K562 (cell line): ENCODE data around the gene TEX101. TPM values are rescaled to one million over a fixed set of nuclear protein-coding genes. Genes with fewer than 3 reads are reported as not detected.

Experiments used
- ARID1B ChIP-seq: fragments of 450-650 bp; IDR thresholded peaks from 2 replicates; pipeline ENCODE4 v1.6.1; 2016; ENCODE audit warnings: antibody characterized with exemption, mild to moderate bottlenecking, inconsistent platforms
- ATF3 ChIP-seq, 2 experiments: fragments of 450-650 bp in 1 of 2; sonication (generic) in 1 of 2; formaldehyde crosslinking in 1 of 2; IDR thresholded peaks in 1 of 2; conservative IDR thresholded peaks in 1 of 2; 2 replicates each; pipeline versions ENCODE4 v1.6.1 to v1.8.1; 2016 to 2023; ENCODE audit warnings: mild to moderate bottlenecking in 2 of 2, moderate library complexity in 2 of 2, inconsistent platforms in 1 of 2, missing genetic modification reagents in 1 of 2
- BRF2 ChIP-seq: IDR thresholded peaks from 3 replicates; pipeline ENCODE4 v1.6.1; 2011; ENCODE audit warnings: borderline replicate concordance, mild to moderate bottlenecking; ENCODE audit not compliant: insufficient read length, insufficient read depth
- C11orf30 ChIP-seq: fragments of 450-650 bp; IDR thresholded peaks from 2 replicates; pipeline ENCODE4 v1.6.1; 2016; ENCODE audit warnings: low read depth, mild to moderate bottlenecking
- CEBPG ChIP-seq, 3 experiments: fragments of 200-800 bp in 1 of 3; sonication (Bioruptor generic) in 1 of 3; sonication (generic) in 1 of 3; formaldehyde crosslinking in 1 of 3; IDR thresholded peaks in 2 of 3; conservative IDR thresholded peaks in 1 of 3; 2 replicates each; pipeline versions ENCODE4 v1.6.1 to v1.8.0; 2016 to 2022; ENCODE audit warnings: missing compliant biosample characterization in 2 of 3, missing genetic modification characterization in 2 of 3, mild to moderate bottlenecking in 1 of 3, missing genetic modification reagents in 1 of 3
- DACH1 ChIP-seq: fragments of 450-650 bp; IDR thresholded peaks from 2 replicates; pipeline ENCODE4 v1.6.1; 2018; ENCODE audit not compliant: partially characterized antibody
- DPF2 ChIP-seq: fragments of 450-650 bp; IDR thresholded peaks from 2 replicates; pipeline ENCODE4 v1.6.1; 2016
- ESRRA ChIP-seq: fragments of 450-650 bp; IDR thresholded peaks from 2 replicates; pipeline ENCODE4 v1.6.1; 2014; ENCODE audit warnings: low read depth, mild to moderate bottlenecking, moderate library complexity, borderline replicate concordance
- HDAC1 ChIP-seq, 2 experiments: fragments of 450-650 bp; IDR thresholded peaks; 2 replicates each; pipeline ENCODE4 v1.6.1; 2016 to 2017; ENCODE audit warnings: inconsistent platforms in 1 of 2, mild to moderate bottlenecking in 1 of 2, moderate library complexity in 1 of 2
- JUND ChIP-seq, 2 experiments: IDR thresholded peaks; 2 replicates in 1 of 2; 3 replicates in 1 of 2; pipeline ENCODE4 v1.6.1; 2011; ENCODE audit warnings: borderline replicate concordance in 2 of 2, low read depth in 2 of 2, low read length in 2 of 2, improper control_type of control experiment in 1 of 2, missing biosample characterization in 1 of 2, missing genetic modification characterization in 1 of 2, missing genetic modification reagents in 1 of 2
- KAT8 ChIP-seq: fragments of 450-650 bp; IDR thresholded peaks from 2 replicates; pipeline ENCODE4 v1.6.1; 2016; ENCODE audit warnings: low read depth, mild to moderate bottlenecking
- KDM1A ChIP-seq, 2 experiments: fragments of 450-650 bp; IDR thresholded peaks; 2 replicates each; pipeline ENCODE4 v1.6.1; 2016; ENCODE audit warnings: mild to moderate bottlenecking in 2 of 2
- MAFF ChIP-seq: IDR thresholded peaks from 2 replicates; pipeline ENCODE4 v1.6.1; 2012; ENCODE audit warnings: low read length, improper control_type of control experiment
- NFE2 ChIP-seq: IDR thresholded peaks from 2 replicates; pipeline ENCODE4 v1.6.1; 2014; ENCODE audit warnings: antibody characterized with exemption, low read depth
- NFYB ChIP-seq: IDR thresholded peaks from 2 replicates; pipeline ENCODE4 v1.6.1; 2011; ENCODE audit warnings: mild to moderate bottlenecking, moderate library complexity; ENCODE audit not compliant: insufficient read length; ENCODE audit errors: extremely low read depth
- NR2C2 ChIP-seq, 2 experiments: fragments of 200-800 bp in 1 of 2; sonication (Bioruptor generic) in 1 of 2; sonication (generic) in 1 of 2; formaldehyde crosslinking in 1 of 2; IDR thresholded peaks; 2 replicates each; pipeline versions ENCODE4 v1.6.1 to v1.8.0; 2016 to 2022; ENCODE audit warnings: mild to moderate bottlenecking in 1 of 2, missing compliant biosample characterization in 1 of 2, missing genetic modification characterization in 1 of 2, missing genetic modification reagents in 1 of 2
- NR2F6 ChIP-seq: fragments of 450-650 bp; formaldehyde crosslinking; IDR thresholded peaks from 2 replicates; pipeline ENCODE4 v1.4.0; 2020; ENCODE audit warnings: mild to moderate bottlenecking
- NR4A1 ChIP-seq, 2 experiments: fragments of 250-450 bp in 1 of 2; fragments of 450-650 bp in 1 of 2; sonication (Bioruptor Pico) in 1 of 2; IDR thresholded peaks; 2 replicates each; pipeline versions ENCODE4 v1.4.0 to v1.6.1; 2016 to 2020; ENCODE audit warnings: mild to moderate bottlenecking in 2 of 2, missing compliant biosample characterization in 1 of 2, missing genetic modification characterization in 1 of 2, moderate library complexity in 1 of 2
- PHF20 ChIP-seq: fragments of 450-650 bp; IDR thresholded peaks from 2 replicates; pipeline ENCODE4 v1.6.1; 2018; ENCODE audit not compliant: partially characterized antibody
- SMAD4 ChIP-seq: fragments of 250-450 bp; sonication (Bioruptor Pico); conservative IDR thresholded peaks from 2 replicates; pipeline ENCODE4 v1.8.0; 2021; ENCODE audit warnings: inconsistent platforms, mild to moderate bottlenecking, moderate library complexity
- SMARCE1 ChIP-seq: fragments of 450-650 bp; IDR thresholded peaks from 2 replicates; pipeline ENCODE4 v1.7.1; 2016; ENCODE audit warnings: mild to moderate bottlenecking
- TRIM28 ChIP-seq: fragments of 450-650 bp; IDR thresholded peaks from 2 replicates; pipeline ENCODE4 v1.6.1; 2017
- ZNF316 ChIP-seq: fragments of 450-650 bp; IDR thresholded peaks from 2 replicates; pipeline ENCODE4 v1.6.1; 2016
- polyA plus RNA-seq, 8 experiments: library from polyadenylated mRNA; depleted of rRNA in 4 of 8; stranded (reverse) in 5 of 8; unstranded in 3 of 8; fragments of >200 nt; fragmentation: Nextera tagmentation in 2 of 8; fragmentation: Illumina TruSeq in 1 of 8; extraction: Ambion mirVana in 2 of 8; extraction: Trizol in 1 of 8; gene quantifications; 2 replicates each; pipeline versions ENCODE4 v1.2.1 to v1.2.3, GENCODE V29; 2011 to 2014; ENCODE audit warnings: inconsistent platforms in 1 of 8, missing spikeins in 1 of 8
- total RNA-seq, 7 experiments: library from RNA; depleted of rRNA in 6 of 7; stranded (reverse); fragments of >200 nt in 6 of 7; fragmentation: Illumina TruSeq in 2 of 7; extraction: Trizol in 2 of 7; gene quantifications; 2 replicates each; pipeline versions ENCODE4 v1.2.1 to v1.2.3, GENCODE V29; 2011 to 2021; ENCODE audit warnings: low replicate concordance in 1 of 7
- TF ChIP-seq, protein P1 (sequence below): fragments of 150-350 bp; conservative IDR thresholded peaks from 2 replicates; pipeline ENCODE4 v1.6.1; 2014; ENCODE audit warnings: low read length

Gene TEX101
- total and polyA plus RNA-seq, 9 of the 15 experiments (the other 6 are each of a cell fraction or from before 2014, with no cell fraction given): 0.10 to 0.36 (median 0.14) TPM; not detected in 6

DNA sequence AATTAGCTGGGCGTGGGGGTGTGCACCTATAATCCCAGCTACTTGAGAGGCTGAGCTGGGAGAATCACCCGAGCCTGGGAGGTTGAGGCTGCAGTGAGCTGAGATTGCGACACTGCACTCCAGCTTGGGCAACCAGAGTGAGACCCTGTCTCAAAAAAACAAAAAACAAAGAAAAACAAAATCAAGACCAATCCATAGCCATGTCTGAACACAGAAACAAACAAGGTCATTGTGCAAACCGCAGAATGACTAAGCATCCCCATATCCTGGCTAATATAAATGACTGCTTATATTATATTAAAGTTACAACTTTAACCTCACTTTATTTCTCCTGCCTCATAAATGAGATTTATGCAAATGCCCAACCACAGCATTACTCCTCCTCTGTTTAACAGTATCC lies 53.0 kb downstream of the TEX101 start (continued):
- peak; percentile 41; the same call in 1 of the 2 replicates for TF ChIP-seq ATF3 (IDR thresholded peaks at IDR 0.05)
- TF ChIP-seq ATF3 (CRISPR knock-in tag; conservative IDR thresholded peaks at IDR 0.05): no peak
- no peak for TF ChIP-seq NFYB
- no peak for TF ChIP-seq TRIM28
- TF ChIP-seq SMAD4 (CRISPR knock-in tag): no peak
- TF ChIP-seq MAFF: peak; percentile 61; the same call in 1 of the 2 replicates
- TF ChIP-seq NR2F6 (CRISPR knock-in tag): no peak
- TF ChIP-seq PHF20: peak; percentile 2
- TF ChIP-seq NFE2: peak; percentile 79
- peak; percentile 47; the same call in 1 of the 2 replicates for TF ChIP-seq SMARCE1
- TF ChIP-seq ZNF316: peak; percentile 84
- TF ChIP-seq, protein P1, sequence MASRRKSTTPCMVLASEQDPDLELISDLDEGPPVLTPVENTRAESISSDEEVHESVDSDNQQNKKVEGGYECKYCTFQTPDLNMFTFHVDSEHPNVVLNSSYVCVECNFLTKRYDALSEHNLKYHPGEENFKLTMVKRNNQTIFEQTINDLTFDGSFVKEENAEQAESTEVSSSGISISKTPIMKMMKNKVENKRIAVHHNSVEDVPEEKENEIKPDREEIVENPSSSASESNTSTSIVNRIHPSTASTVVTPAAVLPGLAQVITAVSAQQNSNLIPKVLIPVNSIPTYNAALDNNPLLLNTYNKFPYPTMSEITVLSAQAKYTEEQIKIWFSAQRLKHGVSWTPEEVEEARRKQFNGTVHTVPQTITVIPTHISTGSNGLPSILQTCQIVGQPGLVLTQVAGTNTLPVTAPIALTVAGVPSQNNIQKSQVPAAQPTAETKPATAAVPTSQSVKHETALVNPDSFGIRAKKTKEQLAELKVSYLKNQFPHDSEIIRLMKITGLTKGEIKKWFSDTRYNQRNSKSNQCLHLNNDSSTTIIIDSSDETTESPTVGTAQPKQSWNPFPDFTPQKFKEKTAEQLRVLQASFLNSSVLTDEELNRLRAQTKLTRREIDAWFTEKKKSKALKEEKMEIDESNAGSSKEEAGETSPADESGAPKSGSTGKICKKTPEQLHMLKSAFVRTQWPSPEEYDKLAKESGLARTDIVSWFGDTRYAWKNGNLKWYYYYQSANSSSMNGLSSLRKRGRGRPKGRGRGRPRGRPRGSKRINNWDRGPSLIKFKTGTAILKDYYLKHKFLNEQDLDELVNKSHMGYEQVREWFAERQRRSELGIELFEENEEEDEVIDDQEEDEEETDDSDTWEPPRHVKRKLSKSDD: no peak
- peak in 1 of 2 experiments; percentile 39; a peak in 2 of 4 replicates for TF ChIP-seq KDM1A (IDR thresholded peaks at IDR 0.05)
- peak; percentile 28; the same call in 1 of the 2 replicates for TF ChIP-seq JUND (IDR thresholded peaks at IDR 0.05; ENCODE audit: borderline replicate concordance, low read depth, low read length)
- no peak for TF ChIP-seq JUND (tag; IDR thresholded peaks at IDR 0.05; ENCODE audit: borderline replicate concordance, low read depth, low read length)
- peak; percentile 53; the same call in 1 of the 2 replicates for TF ChIP-seq DPF2
- TF ChIP-seq CEBPG (CRISPR knock-in tag; IDR thresholded peaks at IDR 0.05): no peak
- TF ChIP-seq CEBPG (tag; conservative IDR thresholded peaks at IDR 0.05 in 1 of 2, IDR thresholded peaks at IDR 0.05 in 1 of 2): peak; percentile 81 to 87
- TF ChIP-seq BRF2: no peak
- peak in 1 of 2 experiments; percentile 48; a peak in 1 of 4 replicates for TF ChIP-seq HDAC1 (IDR thresholded peaks at IDR 0.05)
- peak; percentile 62; the same call in 1 of the 2 replicates for TF ChIP-seq ESRRA
- peak; percentile 54 for TF ChIP-seq ARID1B
- TF ChIP-seq NR4A1 (CRISPR knock-in tag; IDR thresholded peaks at IDR 0.05): no peak
- no peak for TF ChIP-seq NR4A1 (tag; IDR thresholded peaks at IDR 0.05)
- TF ChIP-seq DACH1: no peak
- TF ChIP-seq C11orf30: peak; percentile 89
- TF ChIP-seq NR2C2 (CRISPR knock-in tag; IDR thresholded peaks at IDR 0.05): no peak
- 0 out of 2 replicates have a peak, but pooled peaks have one; percentile 44 for TF ChIP-seq NR2C2 (tag; IDR thresholded peaks at IDR 0.05)
- no peak for TF ChIP-seq KAT8
